Right lobe of liver (tissue), 4 donors: ENCODE results near the gene BMERB1.
"Not testable (repeated sequence)": the region's sequence is repeated elsewhere in the genome, so short reads cannot be mapped to it uniquely, and the experiment has no call there.

Experiments used
- POLR2A ChIP-seq: fragments of 450-650 bp; IDR thresholded peaks from one replicate; pipeline ENCODE4 v1.6.1; 2017; ENCODE audit warnings: antibody characterized with exemption, mild to moderate bottlenecking
- TF ChIP-seq, protein P1 (sequence below), 4 donors: fragments of 200-600 bp in 3 of 4; fragments of 450-650 bp in 1 of 4; IDR thresholded peaks; one replicate each; pipeline versions ENCODE4 v1.5.1 to v1.8.0; 2016 to 2022; ENCODE audit warnings: antibody characterized with exemption in 4 of 4, mild to moderate bottlenecking in 2 of 4
- donor health status: DM: no; HTN: no; CAD: no.
- donor health status: DM: no; HTN: no; CAD: no.
- donor health status: DM: no; HTN: yes; CAD: no.

DNA sequence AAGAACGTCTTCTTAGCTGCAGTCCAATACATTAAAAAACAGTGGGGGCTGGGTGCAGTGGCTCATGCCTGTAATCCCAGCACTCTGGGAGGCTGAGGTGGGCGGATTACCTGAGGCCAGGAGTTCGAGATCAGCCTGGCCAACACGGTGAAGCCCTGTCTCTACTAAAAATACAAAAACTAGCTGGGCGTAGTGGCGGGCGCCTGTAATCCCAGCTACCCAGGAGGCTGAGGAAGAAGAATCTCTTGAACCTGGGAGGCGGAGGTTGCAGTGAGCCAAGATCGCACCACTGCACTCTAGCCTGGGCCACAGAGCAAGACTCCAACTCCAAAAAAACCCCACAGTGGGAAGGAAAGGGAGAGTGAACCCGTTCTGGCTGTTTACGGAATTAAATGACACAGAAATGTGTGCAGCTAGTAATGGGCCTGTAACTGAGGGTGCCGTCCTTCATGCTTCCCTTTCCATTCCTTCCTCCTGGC is 172.9 kb downstream of the BMERB1 start:
- TF ChIP-seq, protein P1, sequence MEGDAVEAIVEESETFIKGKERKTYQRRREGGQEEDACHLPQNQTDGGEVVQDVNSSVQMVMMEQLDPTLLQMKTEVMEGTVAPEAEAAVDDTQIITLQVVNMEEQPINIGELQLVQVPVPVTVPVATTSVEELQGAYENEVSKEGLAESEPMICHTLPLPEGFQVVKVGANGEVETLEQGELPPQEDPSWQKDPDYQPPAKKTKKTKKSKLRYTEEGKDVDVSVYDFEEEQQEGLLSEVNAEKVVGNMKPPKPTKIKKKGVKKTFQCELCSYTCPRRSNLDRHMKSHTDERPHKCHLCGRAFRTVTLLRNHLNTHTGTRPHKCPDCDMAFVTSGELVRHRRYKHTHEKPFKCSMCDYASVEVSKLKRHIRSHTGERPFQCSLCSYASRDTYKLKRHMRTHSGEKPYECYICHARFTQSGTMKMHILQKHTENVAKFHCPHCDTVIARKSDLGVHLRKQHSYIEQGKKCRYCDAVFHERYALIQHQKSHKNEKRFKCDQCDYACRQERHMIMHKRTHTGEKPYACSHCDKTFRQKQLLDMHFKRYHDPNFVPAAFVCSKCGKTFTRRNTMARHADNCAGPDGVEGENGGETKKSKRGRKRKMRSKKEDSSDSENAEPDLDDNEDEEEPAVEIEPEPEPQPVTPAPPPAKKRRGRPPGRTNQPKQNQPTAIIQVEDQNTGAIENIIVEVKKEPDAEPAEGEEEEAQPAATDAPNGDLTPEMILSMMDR (IDR thresholded peaks at IDR 0.05): not testable (repeated sequence)
- TF ChIP-seq POLR2A: not testable (repeated sequence)
